ENCODE data around the gene NOS2. TPM values are rescaled to one million over a fixed set of nuclear protein-coding genes. Genes with fewer than 3 reads are reported as not detected.
"Not testable (repeated sequence)": the region's sequence is repeated elsewhere in the genome, so short reads cannot be mapped to it uniquely, and the experiment has no call there.

Gene NOS2
- total RNA-seq, 2 donors from 2014 or later = 0.11 to 0.20 TPM

GRCh38 chr17:27748360-27748825 is 51.9 kb downstream of the NOS2 start:
- H3K27ac ChIP-seq = no peak overlapping the region
- no peaks in the 10 kb centered on the region for H3K4me1 ChIP-seq
- no peak for TF ChIP-seq CTCF (IDR thresholded peaks at IDR 0.05)
- DNase-seq (ENCODE audit: low spot score) = no peak
- H3K36me3 ChIP-seq = no peaks in the 10 kb centered on the region
- H3K27me3 ChIP-seq = no peaks in the 10 kb centered on the region
- H3K4me3 ChIP-seq = no peak overlapping the region
- no peaks in the 10 kb centered on the region for H3K9me3 ChIP-seq

GRCh38 chr17:27747462-27748359 is 52.6 kb downstream of the NOS2 start:
- no peaks in the 10 kb centered on the region for H3K36me3 ChIP-seq
- no peak overlapping the region for H3K4me3 ChIP-seq
- H3K9me3 ChIP-seq = no peaks in the 10 kb centered on the region
- no peaks in the 10 kb centered on the region for H3K27me3 ChIP-seq
- no peak overlapping the region for H3K27ac ChIP-seq
- peak; percentile 34 for DNase-seq (ENCODE audit: low spot score)
- TF ChIP-seq CTCF (IDR thresholded peaks at IDR 0.05) = no peak
- H3K4me1 ChIP-seq = no peaks in the 10 kb centered on the region

- Histone ChIP-seq H3K4me3 (no peak overlapping the region), H3K27me3 (no peaks in the 10 kb centered on the region), H3K27ac (no peak overlapping the region), H3K4me1 (no peaks in the 10 kb centered on the region), H3K9me3 (no peaks in the 10 kb centered on the region), H3K36me3 (no peaks in the 10 kb centered on the region)
- no peak for TF ChIP-seq CTCF (IDR thresholded peaks at IDR 0.05)
- DNase-seq (ENCODE audit: low spot score) = no peak
Observed at GRCh38 chr17:27746881-27747280, 53.4 kb downstream of the NOS2 start.

- not testable (repeated sequence) for H3K9me3 ChIP-seq; DNase-seq (ENCODE audit: low spot score); H3K27me3 ChIP-seq; H3K4me3 ChIP-seq; H3K4me1 ChIP-seq; H3K27ac ChIP-seq; H3K36me3 ChIP-seq
Observed at GRCh38 chr17:27746320-27746719, 54.0 kb downstream of the NOS2 start.

- DNase-seq (ENCODE audit: low spot score) = peak; percentile 36
- not testable (repeated sequence) for H3K4me1 ChIP-seq, H3K4me3 ChIP-seq, H3K27ac ChIP-seq, H3K36me3 ChIP-seq, H3K27me3 ChIP-seq, H3K9me3 ChIP-seq
Observed at GRCh38 chr17:27745207-27745830, 55.0 kb downstream of the NOS2 start.

- DNase-seq (ENCODE audit: low spot score) = peak; percentile 36
- Histone ChIP-seq H3K9me3 (no peaks in the 10 kb centered on the region), H3K4me3 (no peak overlapping the region), H3K36me3 (no peaks in the 10 kb centered on the region), H3K27ac (no peak overlapping the region), H3K27me3 (no peaks in the 10 kb centered on the region), H3K4me1 (no peaks in the 10 kb centered on the region)
- no peak for TF ChIP-seq CTCF (IDR thresholded peaks at IDR 0.05)
Observed at GRCh38 chr17:27743281-27743885, 56.9 kb downstream of the NOS2 start.
